ENCODE results near the gene PPP2R5D.

Gene PPP2R5D

DNA sequence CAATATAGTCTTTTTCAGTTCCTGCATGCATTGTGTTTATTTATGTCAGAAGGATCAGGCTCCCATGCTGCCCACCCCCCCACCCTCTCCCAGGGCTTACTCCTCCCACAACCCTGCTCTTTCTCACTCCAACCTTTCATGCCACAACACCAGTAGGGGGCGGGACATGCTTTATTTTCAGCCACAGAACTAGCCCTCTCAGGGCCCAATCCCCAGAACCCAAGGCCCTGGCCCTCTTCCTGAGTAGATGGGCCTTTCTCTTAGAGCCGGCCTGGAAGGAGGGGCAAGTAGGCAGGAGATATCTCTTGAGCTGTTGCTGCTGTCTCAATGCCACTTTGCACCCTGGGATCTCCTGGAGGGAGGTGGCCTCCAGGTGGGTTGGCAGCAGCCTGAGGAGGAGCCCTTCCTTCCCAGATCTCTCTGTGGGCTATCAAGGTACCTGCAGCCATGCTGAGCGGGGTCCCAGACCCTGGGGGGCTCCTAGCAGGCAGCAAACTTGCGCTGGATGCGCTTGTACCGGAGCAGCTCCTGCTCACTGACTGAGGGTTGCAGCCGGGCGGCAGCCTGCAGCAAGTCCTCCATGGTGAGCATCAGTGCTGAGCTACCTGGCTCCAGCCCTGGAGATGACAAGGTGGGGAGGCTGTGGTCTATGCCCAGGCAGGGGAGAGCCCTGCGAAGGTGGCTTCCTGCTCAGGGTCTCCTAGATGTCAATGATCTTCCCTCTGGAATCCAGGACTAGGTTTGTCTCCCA lies 20.3 kb upstream of the PPP2R5D start:
- peak; percentile 71 for DNase-seq

DNA sequence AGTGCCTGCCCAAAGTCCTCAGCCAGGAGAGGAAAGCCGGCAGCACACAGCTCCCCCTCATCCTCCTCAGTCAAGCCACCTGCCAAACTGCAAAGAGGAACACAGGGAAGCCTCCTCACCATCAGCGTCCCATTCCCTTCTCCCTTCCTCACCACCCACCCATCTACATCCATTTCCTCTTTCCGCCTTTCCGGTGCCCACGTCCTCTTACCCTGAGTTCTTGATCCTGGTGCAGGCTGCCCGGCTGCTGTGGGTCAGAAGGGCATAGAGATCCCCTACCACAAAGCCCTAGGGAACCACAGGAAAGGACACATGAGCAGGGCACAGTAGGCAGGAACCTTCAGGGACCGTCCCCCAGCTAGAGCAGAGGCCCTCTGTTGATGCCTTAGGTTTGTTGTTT lies 17.8 kb upstream of the PPP2R5D start:
- no peak for DNase-seq

DNA sequence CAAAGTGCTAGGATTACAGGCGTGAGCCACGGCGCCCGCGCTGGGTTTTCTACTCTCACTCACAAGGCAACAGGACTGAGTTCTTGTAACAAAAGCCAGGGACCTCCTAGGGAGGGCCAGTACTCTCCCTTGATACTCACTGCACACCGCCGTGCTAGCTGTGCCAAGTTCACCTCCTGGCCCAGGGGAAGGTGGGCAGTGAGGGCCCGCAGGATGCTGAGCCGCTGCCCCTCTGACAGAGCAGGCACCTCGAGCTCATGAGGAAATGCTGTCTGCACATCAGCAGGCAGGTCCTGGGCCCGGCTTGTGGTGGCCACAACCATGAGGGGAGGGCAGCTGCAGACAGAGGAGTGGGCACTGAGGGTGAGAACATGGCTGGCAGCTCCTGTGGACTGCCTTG lies 17.1 kb upstream of the PPP2R5D start:
- no peak for DNase-seq

DNA sequence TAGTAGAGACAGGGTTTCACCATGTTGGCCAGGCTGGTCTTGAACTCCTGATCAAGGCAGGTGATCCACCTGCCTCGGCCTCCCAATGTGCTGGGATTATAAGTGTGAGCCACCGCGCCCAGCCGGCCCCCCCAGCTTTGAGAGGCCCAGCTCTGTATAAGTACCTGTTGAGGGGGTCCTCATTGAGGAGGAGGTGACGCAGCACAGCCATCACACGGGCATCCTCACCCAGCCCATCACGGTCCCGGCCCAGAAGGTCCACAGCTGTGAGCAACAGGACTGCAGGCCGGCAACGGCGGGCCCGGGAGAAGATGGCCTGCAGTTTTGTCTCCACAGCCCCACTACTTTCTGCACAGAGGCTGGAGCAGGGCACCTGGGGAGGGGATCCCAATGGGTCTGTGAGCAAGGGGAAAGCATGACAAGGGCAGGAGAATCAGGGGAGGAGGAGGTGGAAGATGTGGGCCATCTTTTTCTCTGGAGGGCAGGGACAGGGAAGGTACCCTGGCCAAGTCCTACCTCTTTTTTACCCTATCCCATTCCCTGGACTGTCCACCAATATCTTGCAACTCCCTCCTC lies 16.2 kb upstream of the PPP2R5D start:
- no peak for DNase-seq

DNA sequence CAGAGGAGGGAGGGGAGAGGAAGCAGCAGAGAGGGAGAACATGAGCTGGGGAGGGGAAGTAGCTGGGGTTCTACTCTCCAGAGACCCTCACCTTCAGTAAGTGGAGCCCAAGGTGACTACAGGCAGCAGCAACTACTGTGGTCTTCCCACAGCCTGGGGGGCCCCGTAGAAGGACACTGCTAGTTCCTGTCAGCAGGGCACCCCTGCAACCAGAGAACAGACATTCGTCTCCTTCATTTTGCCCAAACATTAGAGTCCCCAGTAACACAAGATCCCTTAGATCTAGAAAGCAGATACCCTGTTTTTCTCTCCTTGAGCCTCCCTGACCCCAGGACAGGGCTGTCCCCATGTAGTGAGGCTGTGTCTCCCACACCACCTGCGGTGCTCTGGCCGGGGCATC lies 15.6 kb upstream of the PPP2R5D start:
- no peak for DNase-seq

DNA sequence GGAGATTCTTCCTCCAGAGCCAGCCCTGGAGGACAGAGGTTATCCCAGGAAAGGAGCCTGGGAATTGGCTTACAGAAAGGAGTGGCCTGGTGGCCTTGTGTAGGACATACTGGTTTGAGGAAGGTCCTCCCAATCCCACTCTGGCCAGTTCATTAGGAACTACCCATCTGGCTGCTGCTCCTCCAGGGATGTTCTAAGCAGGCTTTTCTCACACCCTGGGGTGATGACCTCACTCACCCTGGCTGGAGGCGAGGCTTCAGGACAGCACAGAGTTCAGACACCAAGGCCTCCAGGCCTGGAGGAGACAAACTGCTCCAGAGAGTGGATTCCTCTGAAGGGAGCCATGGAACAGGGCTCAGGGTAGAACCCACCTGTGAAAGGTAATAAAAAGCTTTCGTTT lies 14.9 kb upstream of the PPP2R5D start:
- no peak for DNase-seq

DNA sequence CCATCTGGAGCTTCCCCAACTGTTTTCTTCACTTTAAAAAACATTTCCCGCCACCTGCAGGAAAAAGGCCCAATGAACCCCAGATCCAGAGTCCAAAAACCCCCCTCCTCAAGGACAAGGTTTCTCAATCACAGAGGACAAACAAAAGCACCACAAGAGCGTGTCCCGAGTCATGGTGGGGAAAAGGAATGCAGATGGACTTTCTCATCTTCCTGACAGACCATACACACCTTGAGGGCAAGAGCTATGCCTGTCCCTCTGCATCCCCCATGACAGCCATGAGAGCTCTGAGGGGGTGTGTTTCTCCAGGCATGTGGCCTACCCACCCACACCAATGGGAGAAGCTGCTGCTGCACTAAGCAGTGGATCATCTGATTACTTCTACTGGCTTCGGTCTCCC lies 14.4 kb upstream of the PPP2R5D start:
- DNase-seq, result no peak

DNA sequence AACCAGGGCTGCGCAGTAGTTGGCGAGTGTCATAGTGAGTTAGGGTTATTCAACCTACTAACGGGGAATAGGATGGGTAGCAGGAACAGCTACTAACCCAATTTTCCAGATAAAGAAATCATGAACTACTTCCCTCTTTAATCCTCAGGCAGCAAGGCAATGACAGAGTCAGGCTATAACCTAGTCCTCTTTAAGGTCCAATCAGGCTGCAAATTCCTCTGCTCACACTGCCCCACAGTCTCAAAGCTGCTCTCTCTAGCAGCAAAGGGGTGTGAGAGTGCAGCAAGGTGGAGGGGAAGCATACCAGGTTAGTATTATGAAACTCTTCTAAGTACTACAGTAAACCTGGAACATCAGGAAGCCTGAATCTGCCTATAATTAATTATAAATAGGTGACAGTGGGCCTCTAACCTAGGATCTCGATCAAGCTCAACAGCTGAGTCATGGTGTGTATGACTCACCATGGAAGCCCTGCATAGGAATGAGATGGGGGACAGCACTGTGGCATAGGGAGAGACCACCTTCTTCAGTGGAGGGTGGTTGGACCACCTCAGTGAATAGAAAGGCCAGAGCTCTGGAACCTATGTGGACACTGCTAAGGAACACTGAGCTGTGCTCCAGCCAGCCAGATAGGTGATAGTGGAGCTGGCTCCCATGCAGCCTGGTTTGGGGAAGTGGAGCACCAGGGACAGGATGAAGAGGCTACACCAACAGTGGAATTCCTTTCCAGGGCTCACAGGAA lies 13.3 kb upstream of the PPP2R5D start:
- peak; percentile 50 for DNase-seq

DNA sequence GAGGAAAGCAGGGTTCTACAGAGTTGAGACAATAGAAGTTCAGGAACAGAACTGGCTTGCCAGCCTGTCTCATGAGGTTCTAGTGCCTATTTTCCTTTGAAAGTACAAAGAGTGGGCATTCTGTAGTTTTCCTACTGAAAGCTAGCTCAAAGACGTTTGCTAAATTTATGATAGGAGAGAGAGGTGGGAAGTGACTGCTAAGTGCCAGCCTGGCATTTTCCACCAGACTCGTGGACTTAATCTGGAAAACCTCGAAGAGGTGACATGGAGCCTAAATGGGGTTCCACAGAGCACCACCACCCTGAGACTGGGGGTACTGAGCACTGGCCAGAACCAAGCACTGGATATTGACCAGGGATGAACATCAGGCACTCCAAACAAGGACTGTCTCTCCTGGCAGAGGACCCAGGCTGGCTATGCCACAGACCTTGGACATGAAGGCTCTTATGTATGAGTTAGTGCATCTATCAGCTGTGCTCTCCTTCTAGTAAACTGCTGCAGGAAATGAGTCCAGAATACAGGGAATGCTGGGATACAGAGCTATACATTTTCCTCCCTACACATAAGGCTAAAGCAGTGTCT lies 12.5 kb upstream of the PPP2R5D start:
- DNase-seq, result no peak

DNA sequence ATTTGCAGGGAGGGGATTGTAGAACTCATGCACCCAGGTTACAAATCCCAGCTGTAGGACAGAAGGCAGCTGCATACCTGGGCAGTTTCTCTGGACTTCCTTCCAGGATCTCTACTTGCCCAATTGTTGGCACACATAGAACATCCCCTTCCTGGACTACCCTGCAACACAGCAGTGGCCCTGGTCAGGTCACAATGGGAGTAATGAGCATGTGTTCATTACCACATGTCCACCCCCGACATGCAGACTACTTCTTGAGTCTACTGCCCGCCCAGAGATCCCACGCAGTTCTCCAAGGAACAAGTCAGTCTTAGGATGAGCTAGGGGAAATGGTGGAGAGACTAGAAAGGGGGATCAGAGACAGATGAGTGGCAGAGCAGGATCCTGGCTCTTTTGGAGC lies 10.4 kb upstream of the PPP2R5D start:
- no peak for DNase-seq

DNA sequence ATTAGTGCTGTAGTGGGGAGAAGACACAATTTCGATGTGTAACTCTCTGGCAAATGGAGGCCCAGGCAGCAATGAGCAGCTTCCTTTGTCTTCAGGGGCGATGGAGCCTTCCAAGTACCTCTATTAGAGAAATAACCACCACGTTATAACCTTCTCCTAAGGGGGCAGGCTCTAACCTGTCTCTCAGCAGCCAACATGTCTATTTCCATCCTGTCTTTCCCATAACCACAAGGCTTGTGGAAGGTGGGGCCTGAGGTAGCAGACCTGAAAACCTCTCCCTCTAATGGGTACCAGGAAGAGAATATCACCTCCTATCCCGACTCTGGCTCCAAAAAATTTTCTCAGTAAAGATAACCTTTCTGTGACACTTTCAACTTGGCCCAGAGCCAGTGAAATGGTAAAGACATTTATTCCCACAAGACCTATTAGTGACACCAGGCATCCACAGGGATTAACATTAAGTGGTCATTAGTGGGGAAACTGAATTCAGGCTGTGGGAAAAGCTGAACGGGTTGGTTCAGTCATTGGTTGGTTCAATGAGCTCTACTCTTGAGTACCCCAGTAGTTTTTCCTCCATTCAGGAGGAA lies 9.4 kb upstream of the PPP2R5D start:
- peak; percentile 20 for DNase-seq

DNA sequence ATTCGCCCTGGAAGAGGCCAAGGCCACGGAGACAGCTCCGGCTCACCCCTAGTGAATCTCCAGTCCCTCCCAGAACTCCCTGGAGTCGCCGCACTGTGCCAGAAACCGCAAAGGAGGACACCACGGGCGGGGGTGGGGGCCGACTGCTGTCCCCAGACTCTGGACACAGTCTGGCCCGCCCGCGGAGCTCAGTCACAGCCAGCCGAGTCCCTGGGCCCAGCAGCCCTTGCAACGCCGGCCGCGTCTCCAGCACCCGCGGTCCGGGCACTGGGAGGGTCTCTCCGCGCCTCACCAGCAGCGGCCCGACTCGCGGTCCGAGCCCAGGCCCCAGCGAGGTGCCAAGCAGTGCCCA lies 5.9 kb upstream of the PPP2R5D start:
- DNase-seq, result peak; percentile 34

DNA sequence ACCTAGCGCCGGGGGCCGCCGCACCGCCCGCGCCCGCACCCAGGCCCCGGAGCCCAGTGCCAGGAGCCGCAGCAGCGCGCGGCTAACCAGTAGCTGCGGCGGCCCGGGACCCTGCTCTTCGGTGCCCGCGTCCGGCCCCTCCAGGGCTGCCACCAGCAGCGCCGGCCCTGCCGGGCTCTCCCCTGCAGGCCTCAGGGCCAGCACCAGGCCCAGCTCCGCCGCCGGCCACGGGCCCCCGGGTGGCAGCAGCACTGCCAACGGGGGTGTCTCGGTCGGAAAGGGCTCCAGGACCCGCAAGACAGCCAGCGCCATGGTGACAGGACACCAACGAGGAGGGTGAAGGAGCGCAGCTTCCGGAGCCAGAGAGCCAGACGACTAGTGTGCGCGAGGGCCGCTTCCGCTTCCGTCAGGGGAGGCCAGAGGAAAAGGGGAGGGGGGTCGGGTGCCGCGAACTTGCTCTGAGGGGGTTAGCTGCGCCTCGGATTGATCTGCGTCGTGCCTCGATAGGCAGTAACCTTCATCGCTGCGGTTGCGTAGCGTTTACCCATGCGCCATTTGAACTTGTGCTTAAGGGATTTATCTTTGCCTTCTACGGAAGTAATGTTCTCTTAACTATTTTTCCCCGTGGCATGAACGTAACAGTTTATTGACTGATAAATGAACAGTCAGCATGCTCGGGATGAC lies 5.4 kb upstream of the PPP2R5D start, which contains the start of gene PEX6:
TSS of gene PEX6 (minus strand) at position 343 of the 684 bp plus-strand sequence. CDS start at position 312, 31 bp downstream.
- DNase-seq, result peak; percentile 94

DNA sequence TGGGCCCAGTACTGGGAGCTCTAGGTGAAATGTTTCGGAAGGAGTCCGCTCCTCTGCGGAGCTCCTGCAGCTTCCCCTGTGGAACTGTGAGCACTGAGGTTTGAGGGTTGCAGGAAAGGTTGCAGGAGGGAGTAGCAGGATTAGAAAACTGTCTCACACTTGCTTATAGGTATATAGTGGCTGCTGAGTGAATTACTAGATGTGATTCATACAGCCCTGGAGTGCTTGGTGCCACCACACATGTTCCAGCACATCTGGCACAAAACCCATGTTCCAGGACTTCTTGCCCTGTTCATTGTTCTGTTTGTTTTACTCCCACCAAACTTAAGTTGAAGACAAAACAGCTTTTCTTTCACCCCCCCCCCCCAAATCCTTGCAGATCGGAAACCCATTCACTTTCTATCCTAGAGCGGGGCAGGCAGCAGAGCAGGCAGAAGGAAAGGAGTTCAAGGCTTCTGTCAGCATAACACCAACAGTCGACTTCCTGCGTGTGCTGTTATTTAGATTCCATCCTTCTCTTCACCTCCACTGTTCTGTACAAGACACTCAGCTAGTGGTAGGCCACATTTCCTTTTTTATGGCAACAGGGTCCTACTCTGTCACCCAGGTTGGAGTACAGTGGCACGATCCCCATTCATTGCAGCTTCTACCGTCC lies 4.7 kb upstream of the PPP2R5D start:
- no peak for DNase-seq

DNA sequence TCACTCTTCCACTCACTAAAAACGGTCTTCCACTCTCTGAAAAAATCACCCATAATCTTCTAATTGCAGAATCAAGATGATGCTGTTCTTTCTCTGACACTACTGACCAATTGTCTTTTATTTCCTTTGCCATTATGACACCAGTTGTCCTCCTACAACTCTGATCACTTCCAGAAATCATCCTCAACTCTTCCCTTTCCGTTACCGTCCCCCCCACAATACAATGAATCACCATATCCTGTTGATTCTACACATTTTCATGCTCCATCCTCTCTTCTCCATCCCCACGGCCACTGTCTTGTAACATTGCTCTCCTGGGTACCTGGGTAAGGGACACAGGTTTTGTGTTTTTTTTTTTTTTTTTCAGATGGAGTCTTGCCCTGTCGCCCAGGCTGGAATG lies 2.5 kb upstream of the PPP2R5D start:
- DNase-seq, result no peak

DNA sequence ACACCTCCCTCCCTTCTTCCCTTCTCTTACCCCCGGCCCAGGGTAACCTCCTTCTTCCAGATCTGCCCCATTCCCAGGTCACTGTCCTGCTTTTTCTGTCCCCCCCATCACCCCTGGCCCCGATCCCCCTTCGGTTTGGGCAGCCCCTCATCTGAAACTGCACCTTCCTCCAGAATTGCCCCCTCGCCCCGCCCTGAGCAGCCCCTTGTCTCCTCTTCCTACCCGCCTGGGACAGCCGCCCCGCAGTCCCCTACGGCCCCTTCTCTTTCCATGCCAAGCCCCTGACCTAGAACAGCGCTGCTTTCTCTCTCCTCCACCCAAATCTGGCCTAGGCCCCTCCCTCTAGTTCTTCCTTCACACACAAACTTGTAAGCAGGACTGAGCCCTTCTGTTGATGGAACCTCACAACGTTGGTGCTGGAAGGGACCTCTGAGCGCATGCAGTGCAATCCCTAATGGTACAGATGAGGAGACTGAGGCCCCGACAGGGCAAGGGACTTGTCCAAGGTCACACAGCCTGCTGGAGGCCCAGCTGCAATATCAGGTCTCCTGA lies 630 bp downstream of the PPP2R5D start:
- DNase-seq, result peak; percentile 21

DNA sequence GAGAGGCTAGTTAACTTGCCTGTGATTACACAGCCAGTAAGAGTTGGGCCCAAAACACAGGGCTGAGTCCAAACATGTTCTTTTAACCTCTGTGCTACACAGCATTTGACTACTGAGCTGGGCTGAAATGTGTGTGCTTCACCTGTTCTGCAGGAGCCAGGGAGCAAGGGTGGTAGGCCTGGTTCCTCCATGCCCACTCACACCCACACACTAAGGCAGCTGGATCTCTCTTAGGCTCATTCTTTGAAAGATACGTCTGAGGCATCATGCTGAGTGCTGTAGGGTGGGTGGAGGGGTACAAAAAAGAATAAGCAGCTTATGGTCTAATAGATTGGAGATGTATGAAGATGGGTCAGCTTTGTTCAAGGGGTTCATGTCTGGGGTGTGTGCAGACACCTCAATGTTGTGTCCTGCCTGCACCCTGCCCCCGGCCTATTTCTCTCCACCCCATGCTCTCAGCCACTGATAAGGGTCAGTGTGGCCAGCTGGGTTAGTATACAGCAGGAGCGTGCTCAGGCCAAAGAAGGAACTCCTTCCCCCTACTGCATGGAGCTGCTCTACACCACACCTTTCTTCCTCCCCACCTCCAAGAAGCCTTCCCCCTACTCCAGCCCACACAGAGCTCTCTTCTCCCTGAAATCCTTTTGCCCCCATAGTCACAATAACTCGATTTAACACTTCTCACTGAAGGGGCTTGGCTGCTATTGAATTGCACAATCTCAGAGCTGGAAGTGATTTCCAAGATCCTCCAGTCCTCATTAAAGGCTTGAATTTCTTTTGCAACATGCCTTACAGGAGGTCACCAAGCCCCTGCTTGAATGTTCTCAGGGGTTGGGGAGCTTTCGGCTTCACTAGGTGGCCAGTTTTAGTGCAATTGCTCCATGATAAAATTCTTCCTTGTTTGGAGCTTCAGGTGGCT lies 3.4 kb downstream of the PPP2R5D start:
- DNase-seq, result no peak

DNA sequence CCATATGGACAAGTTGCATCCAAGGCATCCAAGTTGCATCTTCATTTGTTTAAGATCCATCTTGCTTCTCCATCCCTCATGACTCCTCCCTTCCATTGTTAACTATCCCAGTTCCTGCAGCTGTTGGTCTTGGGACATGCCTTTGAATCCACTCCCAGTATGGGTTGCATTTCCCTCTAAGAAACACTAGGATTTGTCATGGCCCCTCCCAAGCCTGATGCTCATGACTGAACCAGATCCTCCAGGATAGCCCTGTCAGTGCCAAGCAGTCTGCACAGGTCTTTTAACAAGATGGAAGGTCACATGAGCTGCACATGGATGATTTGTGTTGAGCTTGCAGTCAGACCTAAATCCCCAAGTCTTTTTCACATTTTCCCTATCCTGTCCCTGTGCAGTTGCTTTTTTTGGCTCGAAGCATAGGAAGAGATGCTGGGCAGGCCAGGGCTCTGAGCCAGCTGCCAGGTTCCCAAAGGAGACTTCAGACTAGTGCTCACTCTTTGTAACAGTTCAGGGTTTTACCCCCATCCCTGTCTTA lies 4.2 kb downstream of the PPP2R5D start:
- DNase-seq, result no peak

DNA sequence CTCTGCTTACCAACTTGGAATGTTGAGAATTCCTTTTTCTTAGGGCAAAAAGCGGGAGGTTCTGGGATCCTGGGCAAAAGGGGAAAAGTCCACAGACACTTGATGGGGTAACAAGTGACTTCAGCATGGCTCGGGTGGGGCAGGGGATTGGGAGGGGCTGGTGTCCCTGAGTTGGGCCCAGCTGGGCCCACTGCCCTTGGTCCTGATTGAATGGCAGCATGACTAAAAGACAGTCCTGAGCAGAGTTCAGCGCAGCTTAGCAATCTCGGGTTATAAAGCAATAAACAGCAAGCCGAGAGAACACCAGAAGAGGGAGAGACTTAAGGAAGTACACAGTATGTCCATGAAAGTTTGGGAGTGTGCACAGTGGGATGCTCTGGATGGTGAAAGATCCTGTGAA lies 5.6 kb downstream of the PPP2R5D start:
- no peak for DNase-seq

DNA sequence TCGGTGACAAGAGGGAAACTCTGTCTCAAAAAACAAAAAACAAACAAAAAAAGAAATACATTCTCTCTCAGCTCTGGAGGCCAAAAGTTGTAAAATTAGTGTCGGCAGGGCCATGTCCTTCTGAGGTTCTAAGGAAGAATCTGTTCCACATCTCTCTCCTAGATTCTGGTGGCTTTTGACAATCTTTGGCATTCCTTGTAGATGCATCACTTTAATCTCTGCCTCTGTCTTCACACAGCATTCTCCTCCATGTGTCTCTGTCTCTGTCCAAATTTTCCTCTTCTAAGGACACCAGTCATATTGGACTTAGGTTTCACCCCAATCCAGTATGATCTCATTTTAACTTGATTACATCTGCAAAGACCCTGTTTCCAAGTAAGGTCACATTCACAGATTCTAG lies 9.1 kb downstream of the PPP2R5D start:
- no peak for DNase-seq

DNA sequence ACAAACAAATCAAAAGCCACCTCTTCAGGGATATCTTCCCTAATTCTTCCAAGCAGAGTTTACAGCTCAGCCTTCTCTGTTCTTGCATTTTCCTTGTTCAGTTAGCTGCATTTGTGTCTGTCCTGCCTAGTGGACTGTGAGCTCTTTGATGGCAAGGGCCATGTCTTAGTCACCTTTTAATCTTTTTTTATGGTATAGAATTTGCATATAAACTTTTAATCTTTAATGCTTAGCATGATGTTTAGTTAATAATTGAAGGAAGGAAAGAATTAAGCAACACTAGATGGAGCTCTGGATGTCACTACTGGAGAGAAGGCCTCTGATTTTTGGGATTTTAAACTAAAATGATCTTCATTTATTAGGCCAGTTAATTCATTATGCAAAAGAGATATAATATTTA lies 12.1 kb downstream of the PPP2R5D start:
- no peak for DNase-seq

All from hematopoietic multipotent progenitor cell treated with erythropoietin and hydrocortisone succinate and interleukin-3 and kit ligand, for 8 days (in vitro differentiated cells).